Activated B cell treated with CpG ODN at 0.5 μM for 24 hours (primary cell): ENCODE measurements around the gene P2RY8. TPM values are rescaled to one million over a fixed set of nuclear protein-coding genes. Genes with fewer than 3 reads are reported as not detected.
A peak's percentile ranks its signal among the peaks of the same experiment; 100 is the strongest.
"Not testable (repeated sequence)": the region's sequence is repeated elsewhere in the genome, so short reads cannot be mapped to it uniquely, and the experiment has no call there.

Source experiments
- ATAC-seq: fragments of 200-7000 bp; cut with Tn5 transposase; one replicate; pipeline ENCODE4 v1.10.0; 2021; ENCODE audit warnings: low read depth, mild to moderate bottlenecking, moderate library complexity
- CTCF ChIA-PET: fragments of 350-600 bp; sonication (Branson Sonifier 250); formaldehyde crosslinking; loops from one replicate; lab custom pipeline; 2021; ENCODE audit warnings: antibody characterized with exemption; lab: Charles Lee
- POLR2A ChIA-PET: fragments of 350-600 bp; sonication (Branson Sonifier 250); formaldehyde crosslinking; loops from one replicate; lab custom pipeline; 2021; ENCODE audit warnings: antibody characterized with exemption; lab: Charles Lee
- DNase-seq: peaks from one replicate; pipeline ENCODE4 v3.0.0; 2022
- H3K27ac Mint-ChIP-seq: one replicate; pipeline ENCODE4 v1.8.0; 2020; ENCODE audit warnings: mixed read lengths
- H3K27me3 Mint-ChIP-seq: one replicate; pipeline ENCODE4 v1.8.0; 2021; ENCODE audit warnings: mixed read lengths
- H3K36me3 Mint-ChIP-seq: one replicate; pipeline ENCODE4 v1.8.0; 2021; ENCODE audit warnings: low read depth, mixed read lengths
- H3K4me1 Mint-ChIP-seq: one replicate; pipeline ENCODE4 v1.8.0; 2021; ENCODE audit warnings: mixed read lengths
- H3K4me3 Mint-ChIP-seq: one replicate; pipeline ENCODE4 v1.8.0; 2020; ENCODE audit warnings: mild to moderate bottlenecking, mixed read lengths
- H3K9me3 Mint-ChIP-seq: one replicate; pipeline ENCODE4 v1.8.0; 2020; ENCODE audit warnings: mixed read lengths
- intact Hi-C: fragments of 100-400 bp; cut with micrococcal nuclease; formaldehyde crosslinking; loops from one replicate; pipeline ENCODE4 v1.15.1; 2024
- total RNA-seq: library from RNA; stranded (reverse); gene quantifications from 2 replicates; pipeline ENCODE4 v1.2.3, GENCODE V29; 2022
- TF ChIP-seq, protein P1 (sequence below): fragments of 200-600 bp; IDR thresholded peaks from one replicate; pipeline ENCODE4 v1.8.0; 2022; ENCODE audit warnings: antibody characterized with exemption, mild to moderate bottlenecking

P2RY8 gene
- total RNA-seq, 1 donor from 2014 or later = 332 TPM

- DNase-seq = no peak
- POLR2A ChIA-PET = no interaction called here
- CTCF ChIA-PET = no interaction called here
- peaks cover 67% of the 10 kb centered on the region for H3K4me1 Mint-ChIP-seq
- H3K27me3 Mint-ChIP-seq = no peaks in the 10 kb centered on the region
- TF ChIP-seq, protein P1, sequence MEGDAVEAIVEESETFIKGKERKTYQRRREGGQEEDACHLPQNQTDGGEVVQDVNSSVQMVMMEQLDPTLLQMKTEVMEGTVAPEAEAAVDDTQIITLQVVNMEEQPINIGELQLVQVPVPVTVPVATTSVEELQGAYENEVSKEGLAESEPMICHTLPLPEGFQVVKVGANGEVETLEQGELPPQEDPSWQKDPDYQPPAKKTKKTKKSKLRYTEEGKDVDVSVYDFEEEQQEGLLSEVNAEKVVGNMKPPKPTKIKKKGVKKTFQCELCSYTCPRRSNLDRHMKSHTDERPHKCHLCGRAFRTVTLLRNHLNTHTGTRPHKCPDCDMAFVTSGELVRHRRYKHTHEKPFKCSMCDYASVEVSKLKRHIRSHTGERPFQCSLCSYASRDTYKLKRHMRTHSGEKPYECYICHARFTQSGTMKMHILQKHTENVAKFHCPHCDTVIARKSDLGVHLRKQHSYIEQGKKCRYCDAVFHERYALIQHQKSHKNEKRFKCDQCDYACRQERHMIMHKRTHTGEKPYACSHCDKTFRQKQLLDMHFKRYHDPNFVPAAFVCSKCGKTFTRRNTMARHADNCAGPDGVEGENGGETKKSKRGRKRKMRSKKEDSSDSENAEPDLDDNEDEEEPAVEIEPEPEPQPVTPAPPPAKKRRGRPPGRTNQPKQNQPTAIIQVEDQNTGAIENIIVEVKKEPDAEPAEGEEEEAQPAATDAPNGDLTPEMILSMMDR = no peak
- peak overlapping the region; percentile 93 for H3K27ac Mint-ChIP-seq
- H3K36me3 Mint-ChIP-seq = peaks cover 5% of the 10 kb centered on the region
- H3K9me3 Mint-ChIP-seq = peaks cover 10% of the 10 kb centered on the region
- ATAC-seq = no peak
- peak overlapping the region; percentile 32 for H3K4me3 Mint-ChIP-seq
- intact Hi-C loops = no loop called here
Measured at GRCh38 chrX:1551959-1552546, 15.1 kb upstream of the P2RY8 start.

DNA sequence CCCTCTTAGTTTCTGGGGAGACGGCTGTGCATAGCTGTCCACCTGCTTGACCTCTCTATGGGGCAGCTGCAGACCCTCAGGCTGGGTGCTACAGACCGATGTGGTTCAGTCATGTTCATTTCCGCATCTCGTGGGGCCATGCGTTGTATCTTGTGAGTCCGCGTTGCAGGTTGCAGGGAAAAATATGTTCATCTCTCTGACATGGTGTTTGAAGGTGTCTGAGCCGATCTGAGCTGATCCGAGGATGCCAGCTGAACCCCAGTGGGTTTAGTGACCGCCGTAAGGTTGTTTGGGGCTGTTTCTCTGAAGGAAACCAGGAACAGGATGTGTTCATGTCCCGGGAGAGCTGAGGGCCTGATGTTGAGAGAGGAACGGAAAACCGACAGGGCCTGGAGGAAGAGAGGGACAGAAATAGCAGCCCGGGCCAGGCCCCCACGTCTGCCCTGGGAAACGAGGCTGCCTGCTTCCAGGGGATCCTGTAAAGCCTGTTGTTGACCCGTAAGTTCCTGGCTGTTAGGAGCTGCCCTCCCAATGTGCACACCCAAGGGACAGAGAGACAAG, 9.8 kb upstream of the P2RY8 start:
- H3K27ac Mint-ChIP-seq = peak overlapping the region; percentile 93

DNA sequence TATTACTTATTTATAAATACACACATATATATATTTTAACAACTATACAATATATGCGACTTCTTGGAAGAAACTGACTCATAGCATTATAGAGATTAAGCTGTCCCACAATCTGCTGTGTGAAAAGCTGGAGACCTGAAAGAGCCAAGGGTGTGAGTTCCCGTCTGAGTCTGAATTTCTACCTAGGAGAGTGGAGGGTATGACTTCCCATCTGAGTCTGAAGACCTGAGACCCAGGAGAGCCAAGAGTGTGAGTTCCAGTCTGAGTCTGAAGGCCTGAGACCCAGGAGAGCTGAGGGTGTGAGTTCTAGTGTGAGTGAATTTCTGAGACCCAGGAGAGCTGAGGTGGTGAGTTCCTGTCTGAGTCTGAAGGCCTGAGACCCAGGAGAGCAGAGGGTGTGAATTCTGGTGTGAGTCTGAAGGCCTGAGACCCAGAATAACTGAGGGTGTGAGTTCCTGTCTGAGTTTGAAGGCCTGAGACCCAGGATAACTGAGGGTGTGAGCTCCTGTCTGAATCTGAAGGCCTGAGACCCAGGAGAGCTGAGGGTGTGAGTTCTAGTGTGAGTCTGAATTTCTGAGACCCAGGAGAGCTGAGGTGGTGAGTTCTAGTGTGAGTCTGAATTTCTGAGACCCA, 8.9 kb upstream of the P2RY8 start:
- ChIA-PET POLR2A (no interaction called here), CTCF (no interaction called here)
- no peak for DNase-seq
- H3K9me3 Mint-ChIP-seq = peaks cover 3% of the 10 kb centered on the region
- TF ChIP-seq, protein P1 = no peak
- ATAC-seq = no peak
- peak overlapping the region; percentile 6 for H3K4me3 Mint-ChIP-seq
- intact Hi-C loops = no loop called here
- H3K36me3 Mint-ChIP-seq = peaks cover 3% of the 10 kb centered on the region
- H3K27me3 Mint-ChIP-seq = no peaks in the 10 kb centered on the region
- H3K4me1 Mint-ChIP-seq = peaks cover 41% of the 10 kb centered on the region
- H3K27ac Mint-ChIP-seq = peak overlapping the region; percentile 93

More for the DNA sequence above, 9.8 kb upstream of the P2RY8 start:
- POLR2A ChIA-PET = no interaction called here
- H3K36me3 Mint-ChIP-seq = peaks cover 3% of the 10 kb centered on the region
- H3K27me3 Mint-ChIP-seq = no peaks in the 10 kb centered on the region
- peak overlapping the region; percentile 80 for H3K4me3 Mint-ChIP-seq
- ATAC-seq (peak; percentile 66), DNase-seq (peak; percentile 25)
- CTCF ChIA-PET = no interaction called here
- TF ChIP-seq, protein P1 = no peak
- peaks cover 50% of the 10 kb centered on the region for H3K4me1 Mint-ChIP-seq
- intact Hi-C loops = loop anchor here (1.0 kb wide), 1 partner anchor 9 kb away; no protein-coding TSS in a partner anchor
- H3K9me3 Mint-ChIP-seq = peaks cover 3% of the 10 kb centered on the region

DNA sequence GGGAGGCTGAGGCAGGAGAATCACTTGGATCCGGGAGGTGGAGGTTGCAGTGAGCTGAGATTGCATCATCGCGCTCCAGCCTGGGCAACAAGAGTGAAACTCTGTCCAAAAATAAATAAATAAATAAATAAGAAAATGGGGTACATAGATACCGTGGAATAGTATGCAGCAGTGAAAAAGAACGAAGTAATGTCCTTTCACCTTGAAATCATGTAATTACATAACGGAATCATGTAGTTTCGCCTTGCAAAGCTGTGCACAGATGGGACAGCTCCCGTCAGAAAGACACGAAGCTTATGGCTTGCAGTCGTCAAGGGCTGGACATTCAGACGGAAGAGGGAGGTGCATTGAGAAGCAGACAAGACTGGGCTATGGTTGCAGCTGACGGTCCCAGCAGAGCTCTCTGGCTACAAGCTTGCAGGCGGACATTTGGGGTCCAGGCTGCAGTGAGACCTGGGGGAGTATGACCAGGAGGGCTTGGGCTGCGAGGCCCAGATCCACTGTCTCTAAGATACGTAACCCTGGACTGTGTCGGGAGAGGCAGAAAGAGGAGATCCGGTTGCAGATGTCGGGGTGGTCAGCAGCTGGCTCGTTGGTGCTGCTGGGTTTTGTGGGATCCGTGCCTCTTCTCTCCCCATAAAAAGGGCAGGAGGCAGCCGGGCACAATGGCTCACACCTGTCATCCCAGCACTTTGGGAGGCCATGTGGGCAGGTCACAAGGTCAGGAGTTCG, 6.2 kb upstream of the P2RY8 start:
- Mint-ChIP-seq H3K9me3 (peaks cover 3% of the 10 kb centered on the region), H3K27me3 (no peaks in the 10 kb centered on the region), H3K27ac (no peak overlapping the region), H3K4me3 (no peak overlapping the region), H3K36me3 (peaks cover 3% of the 10 kb centered on the region), H3K4me1 (peaks cover 25% of the 10 kb centered on the region)
- ATAC-seq (no peak), DNase-seq (peak; percentile 2)
- TF ChIP-seq, protein P1 = no peak
- intact Hi-C loops = no loop called here
- ChIA-PET POLR2A (no interaction called here), CTCF (no interaction called here)

DNA sequence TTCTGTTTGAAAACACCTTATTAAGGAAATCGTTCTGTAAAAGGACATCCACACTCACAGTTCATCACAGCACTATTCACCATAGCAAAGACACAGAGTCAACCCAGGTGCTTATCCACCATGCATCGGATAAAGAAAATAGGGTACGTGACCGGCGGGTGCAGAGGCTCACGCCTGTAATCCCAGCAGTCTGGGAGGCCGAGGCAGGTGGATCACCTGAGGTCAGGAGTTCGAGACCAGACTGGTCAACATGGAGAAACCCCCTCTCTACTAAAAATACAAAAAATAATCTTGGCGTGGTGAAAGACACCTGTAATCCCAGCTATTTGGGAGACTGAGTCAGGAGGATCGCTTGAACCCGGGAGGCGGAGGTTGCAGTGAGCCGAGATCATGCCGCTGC, 2.2 kb upstream of the P2RY8 start:
- H3K4me3 Mint-ChIP-seq, H3K27me3 Mint-ChIP-seq, H3K9me3 Mint-ChIP-seq, DNase-seq, H3K27ac Mint-ChIP-seq, POLR2A ChIA-PET, CTCF ChIA-PET, ATAC-seq: not testable (repeated sequence)
- intact Hi-C loops = loop anchor here (5.0 to 10.0 kb wide), 2 partner anchors 292 to 1066 kb away; no protein-coding TSS in a partner anchor
- H3K4me1 Mint-ChIP-seq = peaks cover 17% of the 10 kb centered on the region
- H3K36me3 Mint-ChIP-seq = peaks cover 22% of the 10 kb centered on the region

GRCh38 chrX:1537716-1538090, 718 bp upstream of the P2RY8 start:
- POLR2A ChIA-PET, CTCF ChIA-PET, DNase-seq, ATAC-seq, H3K9me3 Mint-ChIP-seq, H3K27me3 Mint-ChIP-seq: not testable (repeated sequence)
- intact Hi-C loops = loop anchor here (1.0 to 10.0 kb wide), 12 partner anchors 18 to 1067 kb away; partner anchors contain the start of genes AKAP17A and SLC25A6
- H3K27ac Mint-ChIP-seq = peak overlapping the region; percentile 96
- H3K36me3 Mint-ChIP-seq = peaks cover 26% of the 10 kb centered on the region
- peak overlapping the region; percentile 98 for H3K4me3 Mint-ChIP-seq
- peaks cover 16% of the 10 kb centered on the region for H3K4me1 Mint-ChIP-seq
